H1 (cell line): ENCODE data around the gene SLC35B2. TPM values are rescaled to one million over a fixed set of nuclear protein-coding genes. Genes with fewer than 3 reads are reported as not detected.

Experiments
- CTCF ChIA-PET: fragments of 300-600 bp; sonication (Branson Sonifier 250); formaldehyde crosslinking; loops from one replicate; lab custom pipeline; 2021; ENCODE audit not compliant: partially characterized antibody; lab: Charles Lee
- POLR2A ChIA-PET: fragments of 300-600 bp; sonication (Branson Sonifier 250); formaldehyde crosslinking; loops from one replicate; lab custom pipeline; 2021; ENCODE audit warnings: inconsistent platforms; ENCODE audit not compliant: partially characterized antibody; lab: Charles Lee
- DNase-seq, 2 experiments: peaks; one replicate each; pipeline versions ENCODE4 v3.0.0 to v3.0.0-alpha.2; 2010 to 2022; ENCODE audit warnings: low spot score in 2 of 2, low read depth in 1 of 2, mixed read lengths in 1 of 2
- FAIRE-seq: peaks from 2 replicates; lab custom pipeline; 2011; peaks lifted over from hg19 to GRCh38; lab: Jason Lieb, UNC
- H2AFZ ChIP-seq: 2 replicates; pipeline ENCODE4 v1.8.1; 2012; ENCODE audit warnings: low read length, inconsistent platforms
- H2AK5ac ChIP-seq: 2 replicates; pipeline ENCODE4 v1.6.1; 2013; ENCODE audit warnings: low read depth, low read length
- H2BK120ac ChIP-seq: replicated peaks from 2 replicates; pipeline ENCODE3; 2013; ENCODE audit warnings: low read depth, low read length, inconsistent platforms
- H2BK12ac ChIP-seq: 2 replicates; pipeline ENCODE4 v1.6.1; 2013; ENCODE audit warnings: low read depth, low read length
- H2BK15ac ChIP-seq: 2 replicates; pipeline ENCODE4 v1.6.1; 2013; ENCODE audit warnings: low read length
- H2BK20ac ChIP-seq: 2 replicates; pipeline ENCODE4 v1.6.1; 2013; ENCODE audit warnings: low read length
- H2BK5ac ChIP-seq: 2 replicates; pipeline ENCODE4 v1.6.1; 2013; ENCODE audit warnings: low read depth, low read length
- H3K14ac ChIP-seq: 2 replicates; pipeline ENCODE4 v1.6.1; 2013; ENCODE audit warnings: inconsistent platforms; ENCODE audit not compliant: insufficient read length
- H3K18ac ChIP-seq: 2 replicates; pipeline ENCODE4 v1.6.1; 2013; ENCODE audit warnings: low read length; ENCODE audit errors: extremely low read depth
- H3K23ac ChIP-seq: 2 replicates; pipeline ENCODE4 v1.6.1; 2013; ENCODE audit warnings: inconsistent platforms; ENCODE audit not compliant: insufficient read length
- H3K23me2 ChIP-seq: 2 replicates; pipeline ENCODE4 v1.6.1; 2013; ENCODE audit warnings: low read depth, low read length
- H3K27ac ChIP-seq: 2 replicates; pipeline ENCODE4 v1.6.1; 2011; ENCODE audit warnings: low read depth, low read length, inconsistent platforms
- H3K27me3 ChIP-seq, 4 experiments: replicated peaks in 1 of 4; 1 replicate in 1 of 4; 2 replicates in 3 of 4; pipeline versions ENCODE4 v1.6.1 to v1.8.1; 2011 to 2013; ENCODE audit warnings: low read length in 3 of 4, mild to moderate bottlenecking in 3 of 4, inconsistent platforms in 2 of 4, mixed read lengths in 2 of 4, moderate library complexity in 1 of 4; ENCODE audit not compliant: control insufficient read depth in 3 of 4, insufficient read depth in 3 of 4; ENCODE audit errors: extremely low read depth in 1 of 4
- H3K36me3 ChIP-seq, 4 experiments: 2 replicates each; pipeline versions ENCODE4 v1.6.1 to v1.8.1; 2011 to 2013; ENCODE audit warnings: mild to moderate bottlenecking in 4 of 4, low read length in 3 of 4, moderate library complexity in 2 of 4, control low read depth in 1 of 4, inconsistent platforms in 1 of 4; ENCODE audit not compliant: insufficient read depth in 4 of 4, control insufficient read depth in 2 of 4
- H3K4ac ChIP-seq: replicated peaks from 2 replicates; pipeline ENCODE3; 2013; ENCODE audit warnings: low read length, low read depth, mixed read lengths, inconsistent platforms; ENCODE audit not compliant: insufficient read length
- H3K4me1 ChIP-seq, 4 experiments: replicated peaks in 1 of 4; 1 replicate in 1 of 4; 2 replicates in 3 of 4; pipeline versions ENCODE4 v1.6.1 to v1.8.1; 2011 to 2013; ENCODE audit warnings: low read length in 3 of 4, inconsistent platforms in 2 of 4, mixed read lengths in 1 of 4; ENCODE audit not compliant: insufficient read depth in 4 of 4, control insufficient read depth in 3 of 4
- H3K4me2 ChIP-seq, 2 experiments: 2 replicates each; pipeline versions ENCODE4 v1.6.1 to v1.8.1; 2011 to 2013; ENCODE audit warnings: low read depth in 2 of 2, low read length in 2 of 2, control low read depth in 1 of 2, inconsistent platforms in 1 of 2, mild to moderate bottlenecking in 1 of 2; ENCODE audit not compliant: insufficient read depth in 1 of 2
- H3K4me3 ChIP-seq, 4 experiments: fragments of 200-600, 300-600 bp in 1 of 4; sonication (generic), shearing (Covaris generic), sonication (Bioruptor Twin) in 1 of 4; 2 replicates each; pipeline versions ENCODE4 v1.5.1 to v1.8.1; 2011 to 2016; ENCODE audit warnings: low read length in 4 of 4, low read depth in 3 of 4, control low read depth in 2 of 4, inconsistent platforms in 2 of 4, mild to moderate bottlenecking in 2 of 4, mixed read lengths in 1 of 4, moderate library complexity in 1 of 4; ENCODE audit not compliant: insufficient read depth in 2 of 4; ENCODE audit errors: extremely low read depth in 1 of 4
- H3K56ac ChIP-seq: replicated peaks from 2 replicates; pipeline ENCODE3; 2013; ENCODE audit warnings: low read depth, mild to moderate bottlenecking, mixed read lengths, low read length, inconsistent platforms; ENCODE audit not compliant: insufficient read length
- H3K79me1 ChIP-seq: 2 replicates; pipeline ENCODE4 v1.6.1; 2013; ENCODE audit warnings: low read depth, low read length, control low read depth
- H3K79me2 ChIP-seq, 2 experiments: 2 replicates each; pipeline versions ENCODE4 v1.6.1 to v1.8.1; 2012 to 2013; ENCODE audit warnings: low read length in 2 of 2, mild to moderate bottlenecking in 2 of 2, inconsistent platforms in 1 of 2; ENCODE audit not compliant: insufficient read depth in 2 of 2, control insufficient read depth in 1 of 2
- H3K9ac ChIP-seq, 4 experiments: replicated peaks in 1 of 4; 1 replicate in 1 of 4; 2 replicates in 3 of 4; pipeline versions ENCODE4 v1.6.1 to v1.8.1; 2011 to 2013; ENCODE audit warnings: low read depth in 3 of 4, low read length in 3 of 4, control low read depth in 2 of 4, mild to moderate bottlenecking in 2 of 4, moderate library complexity in 2 of 4, inconsistent platforms in 1 of 4; ENCODE audit errors: extremely low read depth in 1 of 4
- H3K9me3 ChIP-seq, 2 experiments: 2 replicates each; pipeline versions ENCODE4 v1.6.1 to v1.8.1; 2012 to 2013; ENCODE audit warnings: mild to moderate bottlenecking in 2 of 2, moderate library complexity in 2 of 2, control low read depth in 1 of 2, inconsistent platforms in 1 of 2, low read depth in 1 of 2, low read length in 1 of 2, mixed read lengths in 1 of 2; ENCODE audit not compliant: insufficient read depth in 2 of 2
- H4K20me1 ChIP-seq, 2 experiments: replicated peaks in 1 of 2; 2 replicates each; pipeline versions ENCODE3 to v1.8.1; 2011 to 2013; ENCODE audit warnings: inconsistent platforms in 2 of 2, low read length in 2 of 2, mild to moderate bottlenecking in 1 of 2; ENCODE audit not compliant: insufficient read depth in 2 of 2, control insufficient read depth in 1 of 2
- H4K5ac ChIP-seq: 2 replicates; pipeline ENCODE4 v1.6.1; 2013; ENCODE audit warnings: low read length, low read depth, mixed read lengths, inconsistent platforms; ENCODE audit not compliant: insufficient read length
- H4K8ac ChIP-seq: 2 replicates; pipeline ENCODE4 v1.8.0; 2013; ENCODE audit warnings: mild to moderate bottlenecking, moderate library complexity, low read length, inconsistent platforms; ENCODE audit not compliant: insufficient read depth; ENCODE audit errors: extremely low read depth
- H4K91ac ChIP-seq: replicated peaks from 2 replicates; pipeline ENCODE3; 2013; ENCODE audit warnings: low read length, mixed read lengths, inconsistent platforms; ENCODE audit not compliant: insufficient read length
- ASH2L ChIP-seq: fragments of 200-600, 300-600 bp; sonication (generic); IDR thresholded peaks from one replicate; pipeline ENCODE4 v1.7.1; 2017; ENCODE audit warnings: low read length
- CEBPB ChIP-seq: IDR thresholded peaks from 2 replicates; pipeline ENCODE4 v1.6.1; 2012; ENCODE audit warnings: low read depth, low read length
- HDAC6 ChIP-seq: IDR thresholded peaks from one replicate; pipeline ENCODE4 v1.7.1; 2012; ENCODE audit warnings: low read depth, mild to moderate bottlenecking, inconsistent platforms, low read length, moderate library complexity
- KDM4A ChIP-seq: IDR thresholded peaks from one replicate; pipeline ENCODE4 v1.7.1; 2012; ENCODE audit warnings: low read depth, mild to moderate bottlenecking, moderate library complexity, low read length, inconsistent platforms; ENCODE audit not compliant: severe bottlenecking
- NANOG ChIP-seq: IDR thresholded peaks from 2 replicates; pipeline ENCODE4 v1.6.1; 2011; ENCODE audit warnings: low read length, low read depth, mild to moderate bottlenecking, inconsistent platforms; ENCODE audit not compliant: insufficient read depth, poor library complexity, severe bottlenecking
- POU5F1 ChIP-seq: IDR thresholded peaks from 2 replicates; pipeline ENCODE4 v1.6.1; 2011; ENCODE audit warnings: low read depth, mild to moderate bottlenecking, low read length, moderate library complexity
- RBBP5 ChIP-seq: IDR thresholded peaks from 2 replicates; pipeline ENCODE4 v1.7.1; 2012; ENCODE audit warnings: low read depth, mild to moderate bottlenecking, inconsistent platforms, low read length, moderate library complexity, borderline replicate concordance
- SUZ12 ChIP-seq: fragments of 200-600 bp; sonication (generic); IDR thresholded peaks from 2 replicates; pipeline ENCODE4 v1.6.1; 2012; ENCODE audit warnings: mild to moderate bottlenecking, inconsistent platforms, low read length, moderate library complexity, mixed read lengths
- TAF7 ChIP-seq: optimal IDR thresholded peaks from 2 replicates; pipeline ENCODE3; 2011; ENCODE audit warnings: low read depth, mild to moderate bottlenecking, inconsistent platforms, low read length, moderate library complexity, borderline replicate concordance
- WGBS, 2 experiments: shearing (Covaris generic) in 1 of 2; methylation state at CpG; one replicate each; pipeline versions ENCODE4 v1.1.6 to v1.1.7; 2013 to 2015; ENCODE audit warnings: low lambda C conversion rate in 2 of 2, mixed read lengths in 2 of 2, inconsistent platforms in 1 of 2, low coverage in 1 of 2, missing lambda C conversion rate in 1 of 2; ENCODE audit not compliant: insufficient replicate concordance in 2 of 2, insufficient coverage in 1 of 2, insufficient read length in 1 of 2; ENCODE audit errors: extremely low coverage in 1 of 2, missing lambda C conversion rate in 1 of 2; 5-methylcytosine and 5-hydroxymethylcytosine counted together
- polyA plus RNA-seq, 7 experiments: library from polyadenylated mRNA; depleted of rRNA in 3 of 7; stranded (reverse) in 5 of 7; unstranded in 2 of 7; fragments of >200 nt in 5 of 7; fragments of 200-250 nt in 2 of 7; gene quantifications; 1 replicate in 5 of 7; 2 replicates in 1 of 7; 4 replicates in 1 of 7; pipeline versions ENCODE4 v1.2.1 to v1.2.3, GENCODE V29; 2011 to 2013; ENCODE audit warnings: missing spikeins in 2 of 7, mixed read lengths in 2 of 7
- total RNA-seq: library from RNA; stranded (reverse); fragmentation: NEBNext Ultra II Directional; extraction: Animal tissue kit (Norgen Biotek cat#: 25700); gene quantifications from 2 replicates; pipeline ENCODE4 v1.2.1, GENCODE V29; 2021
- TF ChIP-seq, protein P1 (sequence below): IDR thresholded peaks from 2 replicates; pipeline ENCODE4 v1.6.1; 2012; ENCODE audit warnings: inconsistent platforms

Gene SLC35B2
- total and polyA plus RNA-seq, 2 of the 8 experiments (the other 6 are each of a cell fraction or from before 2014, with no cell fraction given): 29.5 to 65.0 TPM

DNA sequence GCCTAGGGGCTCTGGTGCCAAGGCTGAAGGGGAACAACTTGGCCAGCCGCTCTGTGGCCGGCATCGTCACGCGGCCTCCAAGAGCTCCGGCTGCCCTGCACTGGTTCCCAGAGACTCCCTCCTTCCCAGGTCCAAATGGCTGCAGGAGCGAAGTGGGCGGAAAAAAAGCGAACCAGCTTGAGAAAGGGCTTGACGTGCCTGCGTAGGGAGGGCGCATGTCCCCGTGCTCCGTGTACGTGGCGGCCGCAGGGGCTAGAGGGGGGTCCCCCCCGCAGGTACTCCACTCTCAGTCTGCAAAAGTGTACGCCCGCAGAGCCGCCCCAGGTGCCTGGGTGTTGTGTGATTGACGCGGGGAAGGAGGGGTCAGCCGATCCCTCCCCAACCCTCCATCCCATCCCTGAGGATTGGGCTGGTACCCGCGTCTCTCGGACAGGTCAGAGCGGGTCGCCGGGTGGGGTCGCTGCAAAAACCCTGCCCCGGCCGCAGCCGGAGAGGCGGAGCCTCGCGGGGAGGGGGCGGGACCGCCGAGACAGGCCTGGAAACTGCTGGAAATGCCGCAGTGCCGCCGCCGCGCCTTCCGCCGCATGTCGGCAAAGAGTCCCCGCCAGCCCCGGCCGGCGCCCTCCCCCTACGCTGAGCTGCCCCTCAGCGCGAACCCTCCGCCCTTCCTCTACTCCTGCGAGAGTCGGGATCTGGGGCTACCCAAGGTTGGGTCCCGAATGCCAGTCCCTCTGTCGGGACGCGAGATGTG lies 11.2 kb downstream of the SLC35B2 start:
- peak overlapping the region; percentile 55 to 100 (median 98) for H3K4me3 ChIP-seq
- peaks cover 28 to 33% (median 29%) of the 10 kb centered on the region in 4 experiments for H3K36me3 ChIP-seq
- peak; percentile 93 to 99 for DNase-seq
- H3K9me3 ChIP-seq: no peaks in the 10 kb centered on the region
- H3K79me2 ChIP-seq: peaks cover 27 to 43% of the 10 kb centered on the region in 2 experiments
- no peak overlapping the region for H3K23ac ChIP-seq
- H4K20me1 ChIP-seq: peaks cover 29 to 33% of the 10 kb centered on the region in 2 experiments
- H4K5ac ChIP-seq: peak overlapping the region; percentile 57
- H3K56ac ChIP-seq: peak overlapping the region; percentile 75
- peak overlapping the region; percentile 85 to 96 (median 90) for H3K9ac ChIP-seq
- H3K27ac ChIP-seq: peak overlapping the region; percentile 93
- peak overlapping the region; percentile 84; the same call in 1 of the 2 replicates for H2BK12ac ChIP-seq
- H3K18ac ChIP-seq: peak overlapping the region; percentile 89
- H4K8ac ChIP-seq: peak overlapping the region; percentile 95
- peak overlapping the region; percentile 97; the same call in 1 of the 2 replicates for H2BK15ac ChIP-seq
- no peaks in the 10 kb centered on the region; the same call in 1 of the 2 replicates for H3K79me1 ChIP-seq
- H2BK20ac ChIP-seq: no peak overlapping the region
- peak overlapping the region; percentile 92 to 96 for H3K4me2 ChIP-seq
- H3K27me3 ChIP-seq: no peaks in the 10 kb centered on the region
- H3K4ac ChIP-seq: peak overlapping the region; percentile 80
- H4K91ac ChIP-seq: peak overlapping the region; percentile 95
- POLR2A ChIA-PET: interaction anchor here (0.5 to 18.9 kb wide), 58 partner anchors 12 to 1193 kb away, joined by 3 to 581 read pairs (median 6); partner anchors contain the start of genes AARS2, CAPN11, CDC5L and CUL7
- H2BK5ac ChIP-seq: peak overlapping the region; percentile 95
- H3K4me1 ChIP-seq: peaks cover 7 to 18% (median 14%) of the 10 kb centered on the region in 4 experiments
- H3K23me2 ChIP-seq: peaks cover 12% of the 10 kb centered on the region
- H2AK5ac ChIP-seq: peak overlapping the region; percentile 94
- CTCF ChIA-PET: interaction anchor here (0.6 to 8.1 kb wide), 22 partner anchors 8 to 148 kb away, joined by 3 to 102 read pairs (median 5); partner anchors contain the start of genes MYMX, SLC29A1 and SLC35B2
- H2AFZ ChIP-seq: peak overlapping the region; percentile 64; the same call in 1 of the 2 replicates
- no peak overlapping the region for H2BK120ac ChIP-seq
- 3% methylated on average over 50 of the region's 62 CpGs; no CpG with 5 or more reads in 1 of the 2 experiments for WGBS, 2 experiments
- no peak for FAIRE-seq
- H3K14ac ChIP-seq: no peak overlapping the region
- TF ChIP-seq, protein P1, sequence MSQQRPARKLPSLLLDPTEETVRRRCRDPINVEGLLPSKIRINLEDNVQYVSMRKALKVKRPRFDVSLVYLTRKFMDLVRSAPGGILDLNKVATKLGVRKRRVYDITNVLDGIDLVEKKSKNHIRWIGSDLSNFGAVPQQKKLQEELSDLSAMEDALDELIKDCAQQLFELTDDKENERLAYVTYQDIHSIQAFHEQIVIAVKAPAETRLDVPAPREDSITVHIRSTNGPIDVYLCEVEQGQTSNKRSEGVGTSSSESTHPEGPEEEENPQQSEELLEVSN: peak; percentile 30
- no peak for TF ChIP-seq CEBPB
- TF ChIP-seq NANOG: no peak
- peak; percentile 52 for TF ChIP-seq KDM4A
- no peak; the same call in 1 of the 2 replicates for TF ChIP-seq RBBP5
- TF ChIP-seq POU5F1: no peak
- TF ChIP-seq SUZ12: no peak
- TF ChIP-seq ASH2L: peak; percentile 9
- TF ChIP-seq HDAC6: no peak
- peak; percentile 61 for TF ChIP-seq TAF7
